Stimulated activated CD4-positive, alpha-beta T cell treated with anti-CD3 and anti-CD28 coated beads, Interleukin-4, amount 100 ng/mL, for 4 hours (primary cell): Measurements from ENCODE around the gene DIAPH2.

Experiments used
- DNase-seq, 2 experiments: peaks; one replicate each; pipeline ENCODE4 v3.0.0-alpha.2; 2020

Gene DIAPH2

GRCh38 chrX:97210501-97210900, 525.9 kb downstream of the DIAPH2 start:
- DNase-seq: no peak

GRCh38 chrX:97211070-97211469, 526.4 kb downstream of the DIAPH2 start:
- DNase-seq: no peak

DNA sequence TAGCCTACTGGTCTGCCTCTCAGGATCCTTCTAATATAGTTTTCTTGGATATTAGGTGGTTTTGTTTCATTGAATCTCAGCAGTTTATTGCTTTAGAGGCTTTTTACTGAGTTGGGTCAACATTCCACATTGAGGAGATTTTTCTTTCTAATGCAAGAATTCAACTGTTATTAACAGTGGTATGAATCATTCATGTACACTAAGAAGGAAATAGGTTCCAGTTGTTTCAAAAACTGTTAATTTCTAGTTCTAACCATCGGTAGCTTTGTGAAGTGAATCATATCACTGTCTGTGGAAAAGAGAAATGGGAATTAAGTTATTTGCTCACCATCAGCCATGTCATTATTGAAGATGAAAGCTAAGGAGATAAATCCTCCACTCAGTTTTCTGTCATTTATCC, 530.5 kb downstream of the DIAPH2 start:
- no peak for DNase-seq

GRCh38 chrX:97224148-97224547, 539.5 kb downstream of the DIAPH2 start:
- DNase-seq: no peak

- no peak for DNase-seq
These were observed 544.7 kb downstream of the DIAPH2 start for GRCh38 chrX:97229318-97229717.

- no peak for DNase-seq
These were observed 546.3 kb downstream of the DIAPH2 start for GRCh38 chrX:97230948-97231347.

DNA sequence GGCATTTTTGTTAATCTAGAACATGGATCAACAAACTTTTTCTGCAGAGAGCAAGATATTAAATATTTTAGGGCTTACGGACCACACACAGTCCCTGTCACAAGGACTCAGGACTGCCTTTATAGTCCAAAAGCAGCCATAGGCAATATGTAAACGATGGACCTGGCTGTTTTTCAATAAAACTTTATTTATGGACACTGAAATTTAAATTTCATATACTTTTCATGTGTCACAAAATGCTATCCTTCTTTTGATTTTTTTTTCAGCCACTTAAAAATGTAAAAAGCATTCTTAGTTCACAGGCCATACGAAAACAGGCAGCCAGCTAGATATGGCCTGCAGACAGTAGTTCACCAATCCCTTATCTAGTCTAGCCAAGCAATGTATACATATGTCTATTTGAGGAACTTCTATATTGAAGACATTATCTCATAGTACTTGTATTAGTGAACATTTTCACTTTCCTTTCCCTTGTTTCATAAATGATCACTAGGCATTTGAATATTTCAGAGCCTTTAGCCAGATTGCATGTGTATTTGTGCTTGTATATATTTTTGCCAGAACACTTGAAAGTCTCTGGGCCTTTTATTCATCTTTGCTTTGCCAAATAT, 549.9 kb downstream of the DIAPH2 start:
- no peak for DNase-seq

GRCh38 chrX:97238632-97239031, 554.0 kb downstream of the DIAPH2 start:
- DNase-seq: no peak

DNA sequence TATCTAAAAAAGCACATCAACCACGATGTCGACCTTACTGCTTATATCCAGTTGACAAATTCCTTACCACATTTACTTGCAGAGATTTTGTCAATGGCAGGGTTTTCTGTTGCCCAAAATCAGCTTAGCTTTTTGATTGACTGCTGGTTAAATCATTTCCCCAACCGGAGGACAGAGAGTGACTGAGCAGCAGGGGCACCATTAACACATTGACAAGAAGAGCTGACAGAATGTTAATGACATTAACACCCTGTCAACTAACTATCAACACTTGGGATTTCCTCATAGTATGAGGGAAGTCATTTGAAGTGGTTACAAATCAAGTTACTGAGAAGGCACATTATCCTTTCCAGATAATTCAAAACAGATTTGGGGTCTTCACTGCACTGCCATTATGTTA, 567.5 kb downstream of the DIAPH2 start:
- DNase-seq: no peak

DNA sequence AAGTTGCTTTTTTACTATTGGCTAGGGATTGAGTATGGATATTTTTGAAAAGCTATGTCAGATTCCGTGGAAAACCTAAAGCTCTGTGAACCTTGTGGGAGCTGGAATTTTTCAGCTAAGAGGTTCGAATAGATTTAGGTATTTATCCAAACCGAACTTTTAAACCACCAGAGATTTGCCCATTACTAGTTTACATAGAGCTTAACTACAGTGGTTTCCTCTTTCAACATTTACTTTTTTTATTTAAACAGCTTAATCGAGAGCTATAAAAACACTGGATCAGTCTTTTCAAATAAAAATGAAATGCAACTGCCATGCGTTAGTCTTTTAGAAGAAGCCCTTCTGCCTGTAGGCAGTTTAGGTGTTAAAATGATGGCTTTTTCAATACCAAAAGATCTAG, 576.0 kb downstream of the DIAPH2 start:
- no peak for DNase-seq

DNA sequence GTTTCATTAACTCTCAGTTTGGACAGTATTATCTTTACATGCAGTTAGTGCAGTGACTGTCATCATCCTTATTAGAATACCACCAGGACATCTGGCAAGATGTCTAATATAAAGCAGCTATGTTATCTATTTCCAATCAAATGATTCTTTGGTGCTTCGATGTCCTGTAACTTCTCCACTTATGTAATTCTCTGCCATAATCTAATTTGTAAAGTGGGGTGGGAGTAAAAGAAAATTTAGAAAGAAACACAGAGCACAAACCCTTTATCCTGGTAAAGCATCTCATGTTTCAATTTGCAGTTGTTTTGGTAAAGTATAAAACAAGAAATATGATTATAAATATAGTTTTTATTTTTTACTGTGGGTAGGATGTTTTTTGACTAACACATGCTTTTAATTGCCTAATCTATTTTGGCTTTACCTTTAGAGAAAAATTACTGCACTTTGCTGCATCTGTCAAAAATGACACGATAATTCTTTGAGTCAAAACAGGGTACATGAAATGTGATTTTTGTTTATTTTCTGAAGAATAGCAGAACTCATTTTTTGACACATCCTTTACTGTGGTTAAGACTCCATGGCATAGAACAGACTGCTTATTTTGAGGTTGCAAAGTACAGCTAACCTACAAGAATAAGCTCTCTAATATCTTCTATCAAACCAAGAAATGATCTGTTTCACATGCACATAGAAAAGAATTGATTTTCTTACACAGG, 581.9 kb downstream of the DIAPH2 start:
- no peak for DNase-seq

DNA sequence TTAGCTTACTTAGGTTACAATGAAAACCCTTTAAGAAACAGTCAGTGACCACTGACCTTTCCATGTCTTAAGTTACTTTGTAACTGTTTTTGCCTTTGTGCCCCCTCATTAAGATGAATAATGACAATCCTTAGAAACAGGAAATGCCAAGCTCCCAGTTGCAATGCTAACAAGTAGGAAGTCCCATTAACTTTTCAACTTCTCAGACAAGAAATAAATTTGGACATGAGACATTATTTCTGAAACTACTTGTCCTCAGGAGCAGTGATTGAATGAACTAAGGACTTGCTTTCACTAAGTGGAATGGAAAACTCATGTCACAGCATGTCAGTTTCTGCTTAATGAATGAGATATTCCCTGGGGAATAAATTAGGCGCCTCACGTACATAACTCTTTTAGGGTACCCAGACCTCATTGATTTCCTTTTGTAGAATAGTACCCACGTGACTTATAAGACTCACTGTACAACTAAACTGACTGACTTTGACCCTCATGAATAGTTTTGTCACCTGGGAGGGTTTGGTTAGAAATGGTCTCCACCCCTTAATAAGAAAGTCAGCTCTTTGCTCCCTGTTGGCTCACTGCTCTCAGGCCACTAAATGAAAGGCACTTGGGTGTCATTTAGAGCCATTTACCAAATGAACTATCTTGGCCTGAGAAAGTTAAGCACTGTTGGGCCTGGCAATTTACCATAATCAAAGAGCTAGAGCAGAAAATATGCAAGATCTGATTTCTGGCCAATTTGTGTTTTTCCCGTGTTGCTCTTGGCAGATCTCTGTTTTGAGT, 582.9 kb downstream of the DIAPH2 start:
- DNase-seq: no peak

DNA sequence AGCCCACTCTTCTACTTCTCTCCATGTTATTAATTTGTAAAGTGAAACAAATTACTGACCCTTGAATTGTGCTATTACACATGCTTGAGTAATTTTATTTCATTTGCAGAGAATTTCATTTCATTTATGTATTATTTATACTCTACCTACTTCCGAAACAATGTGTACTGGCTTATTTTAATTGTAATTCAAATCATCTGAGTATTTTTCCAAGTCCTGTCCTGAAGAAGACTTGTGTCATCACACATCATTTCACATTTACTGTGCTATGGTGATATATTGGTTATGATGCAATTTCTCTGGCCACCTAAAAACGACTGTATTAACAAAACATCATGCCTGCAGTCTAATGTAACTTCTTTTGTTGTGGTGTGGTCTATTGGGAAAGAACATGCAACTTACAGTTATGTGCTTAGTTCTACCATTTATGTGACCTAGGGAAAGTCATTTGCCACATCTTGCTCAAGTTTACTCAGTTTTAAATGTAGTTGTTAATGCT, 583.6 kb downstream of the DIAPH2 start:
- no peak for DNase-seq

DNA sequence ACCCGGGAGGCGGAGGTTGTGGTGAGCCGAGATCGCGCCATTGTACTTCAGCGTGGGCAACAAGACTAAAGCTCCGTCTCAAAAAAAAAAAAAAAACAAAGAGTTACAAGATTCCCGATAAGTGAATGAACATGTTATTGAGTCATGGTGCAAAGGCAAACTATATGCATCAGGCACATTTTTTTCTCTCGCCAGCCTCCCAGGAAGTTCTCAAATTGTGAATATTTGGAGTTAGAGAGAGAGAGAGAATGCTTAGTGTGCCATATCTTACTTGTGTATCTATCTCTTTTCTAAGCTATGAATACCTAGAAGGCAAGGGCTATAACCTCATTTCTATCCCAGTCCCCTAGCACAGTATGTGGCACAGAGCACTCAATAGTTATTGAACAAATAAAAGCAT, 599.9 kb downstream of the DIAPH2 start:
- DNase-seq: no peak

- no peak for DNase-seq
These were observed 605.6 kb downstream of the DIAPH2 start for GRCh38 chrX:97290199-97290598.

GRCh38 chrX:97294041-97294440, 609.4 kb downstream of the DIAPH2 start:
- no peak for DNase-seq

DNA sequence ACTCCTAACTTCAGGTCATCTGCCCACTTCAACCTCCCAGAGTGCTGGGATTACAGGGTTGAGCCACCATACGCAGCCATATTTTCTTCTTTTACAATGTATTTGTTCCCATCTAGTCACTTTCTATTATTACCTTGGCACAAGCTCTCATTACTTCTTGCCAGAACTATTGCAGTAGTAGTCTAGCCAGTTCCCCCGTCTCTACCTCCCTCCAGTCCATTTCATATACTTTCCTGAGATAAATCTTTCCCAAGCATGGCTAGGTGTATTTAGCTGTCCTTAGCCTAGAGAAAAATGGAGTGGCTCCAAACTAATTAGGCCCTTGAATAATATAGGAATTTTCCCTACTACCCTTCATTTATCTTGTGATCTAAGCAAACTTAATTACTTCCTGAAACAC, 611.3 kb downstream of the DIAPH2 start:
- DNase-seq: no peak

DNA sequence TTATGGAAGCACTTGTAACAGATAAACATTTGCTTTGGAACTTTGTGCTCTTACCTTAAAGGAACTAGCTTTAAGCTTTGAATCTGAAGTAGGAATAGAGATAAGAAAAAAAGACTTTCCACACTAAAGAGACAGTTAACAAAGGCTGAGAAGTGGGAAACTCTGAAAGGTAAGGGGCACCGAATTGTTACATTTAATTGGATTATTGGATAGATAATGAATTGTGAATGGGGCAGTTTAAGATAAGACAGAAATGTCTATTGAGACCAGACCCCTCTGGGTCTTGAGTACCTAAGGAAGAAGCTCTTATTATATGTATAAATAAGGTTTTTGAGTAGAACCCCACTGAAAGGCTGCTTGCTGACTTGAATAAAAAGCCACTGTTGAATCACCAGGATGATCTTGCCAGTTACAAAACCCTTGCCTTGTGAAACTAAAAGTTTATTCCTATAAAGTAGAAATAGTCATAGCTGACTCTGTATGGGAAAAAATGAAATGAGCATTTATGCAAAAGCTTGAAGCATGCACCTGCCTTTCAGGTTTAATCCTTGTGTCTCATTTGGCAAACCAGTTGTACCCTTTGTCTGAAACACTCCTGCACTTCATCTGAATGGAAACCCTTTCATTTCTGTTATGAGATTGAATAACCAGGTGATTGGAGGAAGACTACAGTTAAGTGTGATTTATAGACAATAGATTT, 622.3 kb downstream of the DIAPH2 start:
- DNase-seq: no peak

DNA sequence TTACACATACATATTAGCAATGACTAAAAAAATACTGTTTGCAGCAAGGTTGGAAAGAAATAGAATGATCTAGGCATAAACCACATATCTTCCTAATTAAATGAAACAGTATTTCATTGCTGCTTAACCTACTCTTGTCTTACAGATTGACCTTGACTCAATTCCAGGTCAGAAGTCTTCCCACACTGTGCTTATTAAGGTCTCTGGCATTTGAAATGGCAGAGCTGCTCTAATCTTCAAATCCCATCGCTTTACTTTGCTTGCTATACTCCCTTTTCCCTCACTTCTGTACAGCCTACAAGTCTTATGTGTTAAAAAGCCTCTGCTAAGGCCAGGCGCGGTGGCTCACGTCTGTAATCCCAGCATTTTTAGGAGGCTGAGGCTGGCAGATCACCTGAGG, 623.5 kb downstream of the DIAPH2 start:
- DNase-seq: no peak

GRCh38 chrX:97309487-97310116, 625.0 kb downstream of the DIAPH2 start:
- no peak for DNase-seq

- no peak for DNase-seq
These were observed 625.7 kb downstream of the DIAPH2 start for GRCh38 chrX:97310373-97310772.

GRCh38 chrX:97311066-97311778, 626.6 kb downstream of the DIAPH2 start:
- DNase-seq: no peak
